Neural progenitor cell (in vitro differentiated cells): ENCODE results near the gene RGS10.

ENCODE experiments used
- EZH2 ChIP-seq: fragments of 200-600 bp; sonication (generic); IDR thresholded peaks from 2 replicates; pipeline ENCODE4 v1.6.1; 2017; ENCODE audit warnings: antibody characterized with exemption, mild to moderate bottlenecking, moderate library complexity
- EZH2phosphoT487 ChIP-seq: fragments of 200-600 bp; sonication (generic); IDR thresholded peaks from 2 replicates; pipeline ENCODE4 v1.6.1; 2017; ENCODE audit warnings: antibody characterized with exemption
- TF ChIP-seq, protein P1 (sequence below): fragments of 200-600 bp; sonication (generic); IDR thresholded peaks from 2 replicates; pipeline ENCODE4 v1.5.1; 2017; ENCODE audit warnings: antibody characterized with exemption, mild to moderate bottlenecking

DNA sequence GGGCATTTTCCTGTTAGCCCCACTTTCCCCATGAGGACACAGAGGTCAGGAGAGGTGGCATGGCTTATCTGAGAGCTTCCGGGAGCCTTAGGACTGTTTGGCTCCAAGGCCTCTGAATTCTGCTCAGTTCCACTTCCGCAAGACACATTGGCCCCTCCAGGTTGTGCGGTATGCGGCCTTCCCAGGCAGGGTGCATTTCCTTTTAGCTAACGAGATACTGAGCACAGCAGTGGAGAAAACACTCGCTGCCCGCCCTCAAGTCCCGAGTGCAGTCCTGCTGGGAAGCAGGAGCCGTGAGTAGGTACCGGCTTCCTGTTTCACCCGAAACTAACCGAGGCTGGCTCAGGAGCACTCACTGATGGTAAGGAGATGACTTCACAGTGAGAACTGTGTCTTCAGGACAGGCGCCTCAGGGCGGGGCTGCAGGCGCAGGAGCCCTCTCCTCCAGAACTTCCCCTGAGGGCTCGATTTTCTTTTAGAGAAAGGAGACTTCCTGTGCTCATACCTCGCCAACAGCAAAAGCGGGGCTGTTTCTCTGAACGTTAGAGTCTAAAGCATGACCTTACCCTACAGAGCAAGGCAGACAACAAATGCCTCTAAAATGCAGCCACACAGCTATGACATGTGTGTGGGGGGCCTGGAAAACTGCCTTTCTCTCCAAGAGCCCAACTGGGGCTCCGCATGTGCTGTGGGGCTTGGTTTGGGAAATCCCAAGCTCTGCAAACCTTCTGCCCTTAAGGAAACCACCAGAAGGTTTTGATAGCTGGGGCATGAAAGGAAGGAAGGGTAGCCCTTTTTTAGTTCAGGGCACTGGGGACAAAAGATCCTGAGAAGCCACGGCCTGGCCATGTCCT lies 25.9 kb downstream of the RGS10 start:
- TF ChIP-seq, protein P1, sequence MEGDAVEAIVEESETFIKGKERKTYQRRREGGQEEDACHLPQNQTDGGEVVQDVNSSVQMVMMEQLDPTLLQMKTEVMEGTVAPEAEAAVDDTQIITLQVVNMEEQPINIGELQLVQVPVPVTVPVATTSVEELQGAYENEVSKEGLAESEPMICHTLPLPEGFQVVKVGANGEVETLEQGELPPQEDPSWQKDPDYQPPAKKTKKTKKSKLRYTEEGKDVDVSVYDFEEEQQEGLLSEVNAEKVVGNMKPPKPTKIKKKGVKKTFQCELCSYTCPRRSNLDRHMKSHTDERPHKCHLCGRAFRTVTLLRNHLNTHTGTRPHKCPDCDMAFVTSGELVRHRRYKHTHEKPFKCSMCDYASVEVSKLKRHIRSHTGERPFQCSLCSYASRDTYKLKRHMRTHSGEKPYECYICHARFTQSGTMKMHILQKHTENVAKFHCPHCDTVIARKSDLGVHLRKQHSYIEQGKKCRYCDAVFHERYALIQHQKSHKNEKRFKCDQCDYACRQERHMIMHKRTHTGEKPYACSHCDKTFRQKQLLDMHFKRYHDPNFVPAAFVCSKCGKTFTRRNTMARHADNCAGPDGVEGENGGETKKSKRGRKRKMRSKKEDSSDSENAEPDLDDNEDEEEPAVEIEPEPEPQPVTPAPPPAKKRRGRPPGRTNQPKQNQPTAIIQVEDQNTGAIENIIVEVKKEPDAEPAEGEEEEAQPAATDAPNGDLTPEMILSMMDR, result no peak
- no peak for TF ChIP-seq EZH2
- TF ChIP-seq EZH2phosphoT487, result no peak
